K562 treated with DMSO at 1 percent for 12 hours (cell line): ENCODE results near the gene ZNF93. TPM values are rescaled to one million over a fixed set of nuclear protein-coding genes. Genes with fewer than 3 reads are reported as not detected.

ENCODE experiments used
- total RNA-seq: library from RNA; unstranded; fragments of 300-600 nt; gene quantifications from 2 replicates; pipeline ENCODE4 v1.2.3, GENCODE V29; 2022; ENCODE audit not compliant: insufficient read depth

The ZNF93 gene
- total RNA-seq: 4.0 and 18.5 TPM in 2 replicates

GRCh38 chr19:19900729-19901444 is at the start of gene ZNF93:
ZNF93 (plus strand) TSS chr19:19900946; CDS start chr19:19901089, 143 bp downstream.

GRCh38 chr19:19865750-19866610 is 34.8 kb upstream of the ZNF93 start, which contains the start of gene ZNF253:
ZNF253 (plus strand) TSS chr19:19865882; CDS start chr19:19865997, 115 bp downstream.

Other genes with a start within 250 kb of the ZNF93 start
- 37.4 and 88.1 TPM in 2 replicates for gene ATP13A1, start 237.3 kb upstream of the ZNF93 start, total RNA-seq
- gene ZNF101, start 232.1 kb upstream of the ZNF93 start, total RNA-seq: 8.4 and 10.2 TPM in 2 replicates
- gene ZNF14, start 167.8 kb upstream of the ZNF93 start, total RNA-seq: 1.5 and 4.6 TPM in 2 replicates
- gene ZNF506, start 79.2 kb upstream of the ZNF93 start, total RNA-seq: 0.74 and 0.93 TPM in 2 replicates
- 1.9 and 3.8 TPM in 2 replicates for gene ZNF253, start 35.1 kb upstream of the ZNF93 start, total RNA-seq
- gene ZNF682, start 138.6 kb downstream of the ZNF93 start, total RNA-seq: not detected in 2 replicates
- 0.45 and 0.83 TPM in 2 replicates for gene ZNF90, start 177.1 kb downstream of the ZNF93 start, total RNA-seq